ENCODE data around the gene DST. TPM values are rescaled to one million over a fixed set of nuclear protein-coding genes. Genes with fewer than 3 reads are reported as not detected.

Gene DST
- total RNA-seq, 1 experiment from 2014 or later, result 144 TPM

DNA sequence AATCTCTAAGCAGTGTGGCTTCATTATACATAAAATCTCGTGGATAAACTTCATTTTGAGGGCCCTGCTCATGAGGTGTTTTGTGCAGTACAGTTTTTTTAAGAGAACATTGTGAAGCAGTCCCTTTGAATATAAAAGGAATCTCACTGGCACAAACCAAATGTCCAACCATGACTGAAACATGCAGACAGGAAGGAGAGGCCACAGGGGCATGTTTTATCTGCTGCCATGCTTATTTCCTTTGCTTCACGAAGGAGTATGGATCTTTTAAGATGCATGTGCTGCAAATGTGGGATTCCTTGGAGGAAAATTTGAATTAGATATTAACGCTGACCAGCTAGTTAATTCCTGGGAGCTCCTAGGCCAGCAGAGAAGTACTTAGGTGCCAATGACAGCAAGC lies 192.3 kb downstream of the DST start (continued):
- no peak for TF ChIP-seq REST (IDR thresholded peaks at IDR 0.05; ENCODE audit: low read depth)
- no peak for TF ChIP-seq ZBTB33 (IDR thresholded peaks at IDR 0.05; ENCODE audit: extremely low read depth, insufficient replicate concordance, low read length)
- no peak for TF ChIP-seq POLR2AphosphoS5 (IDR thresholded peaks at IDR 0.05; ENCODE audit: low read depth, low read length)

- Histone ChIP-seq H2AFZ (ENCODE audit: low read depth, low read length, poor library complexity, severe bottlenecking) (no peak overlapping the region), H3K27me3 (ENCODE audit: insufficient read depth, low read length) (no peaks in the 10 kb centered on the region), H3K9ac (ENCODE audit: low read length) (no peak overlapping the region), H3K9me2 (ENCODE audit: insufficient read depth) (no peaks in the 10 kb centered on the region), H3K9me3 (ENCODE audit: control insufficient read depth in 1 of 2, insufficient read depth in 1 of 2, low read depth in 1 of 2, low read length in 2 of 2) (no peaks in the 10 kb centered on the region), H3K4me3 (replicated peaks in 1 of 2; ENCODE audit: low read depth in 1 of 2, low read length in 2 of 2) (no peak overlapping the region), H3K4me1 (ENCODE audit: control insufficient read depth in 1 of 2, insufficient read depth in 2 of 2, low read length in 2 of 2) (no peaks in the 10 kb centered on the region), H3K36me3 (ENCODE audit: control insufficient read depth in 1 of 2, insufficient read depth in 2 of 2, low read length in 2 of 2) (no peaks in the 10 kb centered on the region), H3K79me2 (ENCODE audit: insufficient read depth, low read length) (no peaks in the 10 kb centered on the region), H3K4me2 (ENCODE audit: low read length) (no peak overlapping the region), H3K27ac (ENCODE audit: low read depth, low read length) (no peak overlapping the region), H4K20me1 (ENCODE audit: insufficient read depth) (no peaks in the 10 kb centered on the region)
- ATAC-seq (no peak), DNase-seq (ENCODE audit: low read depth, low spot score) (no peak)
- ChIA-PET POLR2A (no interaction called here), CTCF (no interaction called here), RAD21 (ENCODE audit: low non-redundant PET in 1 of 2, low total read pairs in 2 of 2, uncharacterized antibody in 2 of 2, unreplicated experiment in 2 of 2) (no interaction called here)
- BruUV-seq (replicated peaks), result no TSS peak
- no peak for TF ChIP-seq ZBTB33 (IDR thresholded peaks at IDR 0.05; ENCODE audit: extremely low read depth, insufficient replicate concordance, low read length)
- TF ChIP-seq, protein P1, sequence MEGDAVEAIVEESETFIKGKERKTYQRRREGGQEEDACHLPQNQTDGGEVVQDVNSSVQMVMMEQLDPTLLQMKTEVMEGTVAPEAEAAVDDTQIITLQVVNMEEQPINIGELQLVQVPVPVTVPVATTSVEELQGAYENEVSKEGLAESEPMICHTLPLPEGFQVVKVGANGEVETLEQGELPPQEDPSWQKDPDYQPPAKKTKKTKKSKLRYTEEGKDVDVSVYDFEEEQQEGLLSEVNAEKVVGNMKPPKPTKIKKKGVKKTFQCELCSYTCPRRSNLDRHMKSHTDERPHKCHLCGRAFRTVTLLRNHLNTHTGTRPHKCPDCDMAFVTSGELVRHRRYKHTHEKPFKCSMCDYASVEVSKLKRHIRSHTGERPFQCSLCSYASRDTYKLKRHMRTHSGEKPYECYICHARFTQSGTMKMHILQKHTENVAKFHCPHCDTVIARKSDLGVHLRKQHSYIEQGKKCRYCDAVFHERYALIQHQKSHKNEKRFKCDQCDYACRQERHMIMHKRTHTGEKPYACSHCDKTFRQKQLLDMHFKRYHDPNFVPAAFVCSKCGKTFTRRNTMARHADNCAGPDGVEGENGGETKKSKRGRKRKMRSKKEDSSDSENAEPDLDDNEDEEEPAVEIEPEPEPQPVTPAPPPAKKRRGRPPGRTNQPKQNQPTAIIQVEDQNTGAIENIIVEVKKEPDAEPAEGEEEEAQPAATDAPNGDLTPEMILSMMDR (IDR thresholded peaks at IDR 0.05 in 2 of 3, conservative IDR thresholded peaks at IDR 0.05 in 1 of 3; ENCODE audit: borderline replicate concordance in 1 of 3, insufficient read depth in 1 of 3, low read depth in 2 of 3, low read length in 2 of 3), result no peak
- no peak for TF ChIP-seq YY1 (IDR thresholded peaks at IDR 0.05; ENCODE audit: extremely low read depth, insufficient replicate concordance, low read depth, low read length)
- TF ChIP-seq MAX (IDR thresholded peaks at IDR 0.05), result no peak
- TF ChIP-seq TCF7L2 (IDR thresholded peaks at IDR 0.05; ENCODE audit: borderline replicate concordance, extremely low read depth, insufficient read depth, insufficient read length), result no peak
- TF ChIP-seq ZNF274 (IDR thresholded peaks at IDR 0.05; ENCODE audit: low read depth, low read length), result no peak
- no peak for TF ChIP-seq ZFX (IDR thresholded peaks at IDR 0.05)
- no peak for TF ChIP-seq SP1 (IDR thresholded peaks at IDR 0.05; ENCODE audit: low read depth)
- no peak for TF ChIP-seq EZH2 (IDR thresholded peaks at IDR 0.05)
- TF ChIP-seq SIN3A (IDR thresholded peaks at IDR 0.05; ENCODE audit: low read depth), result no peak
- intact Hi-C loops (cut with micrococcal nuclease), result no loop called here
Measured at GRCh38 chr6:56448046-56448445, 194.6 kb downstream of the DST start.
